Vagina (tissue), 2 donors: ENCODE data around the gene SLC25A41. TPM values are rescaled to one million over a fixed set of nuclear protein-coding genes. Genes with fewer than 3 reads are reported as not detected.

ENCODE experiments used
- DNase-seq, 2 donors: peaks; one replicate each; pipeline ENCODE4 v3.0.0-alpha.2; 2017; ENCODE audit errors: extremely low spot score in 2 of 2
- H3K27ac ChIP-seq: fragments of 200-600 bp; sonication (generic); one replicate; pipeline ENCODE4 v1.5.1; 2019
- H3K27me3 ChIP-seq: fragments of 200-600 bp; sonication (generic); one replicate; pipeline ENCODE4 v1.5.1; 2019
- H3K36me3 ChIP-seq, 2 donors: fragments of 200-600 bp; sonication (generic); one replicate each; pipeline ENCODE4 v1.5.1; 2017 to 2019
- H3K4me1 ChIP-seq: fragments of 200-600 bp; sonication (generic); one replicate; pipeline ENCODE4 v1.5.1; 2019
- H3K4me3 ChIP-seq, 2 donors: fragments of 200-600 bp; sonication (generic); 1 replicate in 1 of 2; 2 replicates in 1 of 2; pipeline ENCODE4 v1.5.1; 2016 to 2019
- H3K9me3 ChIP-seq: fragments of 200-600 bp; sonication (generic); one replicate; pipeline ENCODE4 v1.5.1; 2019
- CTCF ChIP-seq, 3 experiments: fragments of 450-650 bp in 2 of 3; fragments of 200-600 bp in 1 of 3; sonication (generic) in 1 of 3; IDR thresholded peaks; one replicate each; pipeline ENCODE4 v1.5.1; 2017 to 2019; ENCODE audit warnings: antibody characterized with exemption in 3 of 3, mild to moderate bottlenecking in 2 of 3, moderate library complexity in 2 of 3
- POLR2A ChIP-seq, 2 donors: fragments of 450-650 bp; IDR thresholded peaks; one replicate each; pipeline ENCODE4 v1.6.1; 2017; ENCODE audit warnings: antibody characterized with exemption in 2 of 2, mild to moderate bottlenecking in 2 of 2, moderate library complexity in 2 of 2
- POLR2AphosphoS5 ChIP-seq, 2 donors: sonication (generic); formaldehyde crosslinking; IDR thresholded peaks; one replicate each; pipeline ENCODE4 v1.9.0; 2017; ENCODE audit warnings: antibody characterized with exemption in 2 of 2, mild to moderate bottlenecking in 2 of 2, low read depth in 1 of 2; ENCODE audit not compliant: insufficient read depth in 1 of 2
- intact Hi-C: fragments of 100-400 bp; cut with DNase I; formaldehyde crosslinking; loops from one replicate; pipeline ENCODE4 v1.15.1; 2023
- total RNA-seq: library from RNA; depleted of rRNA; stranded (reverse); fragments of >200 nt; gene quantifications from one replicate; pipeline ENCODE4 v1.2.3, GENCODE V29; 2016

The SLC25A41 gene
- total RNA-seq, 1 donor from 2014 or later: not detected

- DNase-seq: no peak
- H3K27ac ChIP-seq: no peak overlapping the region
- H3K4me3 ChIP-seq: no peak overlapping the region
- peaks cover 17% of the 10 kb centered on the region for H3K4me1 ChIP-seq
- TF ChIP-seq CTCF (IDR thresholded peaks at IDR 0.05): no peak
- no peak for TF ChIP-seq POLR2AphosphoS5 (IDR thresholded peaks at IDR 0.05; ENCODE audit: insufficient read depth in 1 of 2, low read depth in 1 of 2)
- TF ChIP-seq POLR2A (IDR thresholded peaks at IDR 0.05): no peak
- H3K9me3 ChIP-seq: no peaks in the 10 kb centered on the region
- H3K36me3 ChIP-seq: no peaks in the 10 kb centered on the region
- H3K27me3 ChIP-seq: peaks cover 4% of the 10 kb centered on the region
- intact Hi-C loops: no loop called here
These were observed 42.0 kb upstream of the SLC25A41 start for GRCh38 chr19:6475321-6476108.

- TF ChIP-seq CTCF (IDR thresholded peaks at IDR 0.05) (no peak), POLR2AphosphoS5 (IDR thresholded peaks at IDR 0.05; ENCODE audit: insufficient read depth in 1 of 2, low read depth in 1 of 2) (no peak), POLR2A (IDR thresholded peaks at IDR 0.05) (no peak)
- H3K36me3 ChIP-seq: no peaks in the 10 kb centered on the region
- H3K4me3 ChIP-seq: no peak overlapping the region
- no peak overlapping the region for H3K27ac ChIP-seq
- H3K9me3 ChIP-seq: no peaks in the 10 kb centered on the region
- peaks cover 4% of the 10 kb centered on the region for H3K27me3 ChIP-seq
- intact Hi-C loops: no loop called here
- no peak for DNase-seq
- H3K4me1 ChIP-seq: peaks cover 17% of the 10 kb centered on the region
These were observed 40.1 kb upstream of the SLC25A41 start for GRCh38 chr19:6473647-6474046.

GRCh38 chr19:6472713-6473112 lies 39.1 kb upstream of the SLC25A41 start:
- no peak for DNase-seq
- Histone ChIP-seq H3K4me3 (no peak overlapping the region), H3K4me1 (peaks cover 17% of the 10 kb centered on the region), H3K9me3 (no peaks in the 10 kb centered on the region), H3K36me3 (no peaks in the 10 kb centered on the region), H3K27ac (no peak overlapping the region), H3K27me3 (peaks cover 4% of the 10 kb centered on the region)
- intact Hi-C loops: no loop called here
- TF ChIP-seq POLR2AphosphoS5 (IDR thresholded peaks at IDR 0.05; ENCODE audit: insufficient read depth in 1 of 2, low read depth in 1 of 2) (no peak), CTCF (IDR thresholded peaks at IDR 0.05) (no peak), POLR2A (IDR thresholded peaks at IDR 0.05) (no peak)

- no peaks in the 10 kb centered on the region for H3K36me3 ChIP-seq
- TF ChIP-seq POLR2A (IDR thresholded peaks at IDR 0.05) (no peak), CTCF (IDR thresholded peaks at IDR 0.05) (no peak), POLR2AphosphoS5 (IDR thresholded peaks at IDR 0.05; ENCODE audit: insufficient read depth in 1 of 2, low read depth in 1 of 2) (no peak)
- no peaks in the 10 kb centered on the region for H3K27me3 ChIP-seq
- H3K27ac ChIP-seq: no peak overlapping the region
- H3K9me3 ChIP-seq: no peaks in the 10 kb centered on the region
- no peak for DNase-seq
- H3K4me3 ChIP-seq: no peak overlapping the region
- intact Hi-C loops: no loop called here
- H3K4me1 ChIP-seq: peaks cover 6% of the 10 kb centered on the region
These were observed 37.5 kb upstream of the SLC25A41 start for GRCh38 chr19:6471076-6471475.

- intact Hi-C loops: no loop called here
- no peaks in the 10 kb centered on the region for H3K36me3 ChIP-seq
- no peak overlapping the region for H3K27ac ChIP-seq
- DNase-seq: no peak
- H3K4me3 ChIP-seq: no peak overlapping the region
- H3K27me3 ChIP-seq: no peaks in the 10 kb centered on the region
- no peak for TF ChIP-seq POLR2A (IDR thresholded peaks at IDR 0.05)
- TF ChIP-seq CTCF (IDR thresholded peaks at IDR 0.05): no peak
- no peaks in the 10 kb centered on the region for H3K9me3 ChIP-seq
- no peaks in the 10 kb centered on the region for H3K4me1 ChIP-seq
These were observed 36.6 kb upstream of the SLC25A41 start for GRCh38 chr19:6470173-6470572.
